K562 (cell line): ENCODE data around the gene TRIM13. TPM values are rescaled to one million over a fixed set of nuclear protein-coding genes. Genes with fewer than 3 reads are reported as not detected.

Source experiments
- ATAC-seq: fragments of 200-7000 bp; cut with Tn5 transposase; 3 replicates; pipeline ENCODE4 v1.9.1; 2020; ENCODE audit warnings: moderate library complexity
- BruUV-seq: library from RNA; stranded (reverse); fragments of 400-500 nt; replicated peaks from 2 replicates; lab custom pipeline; 2021; lab: Mats Ljungman, UMichigan
- CTCF ChIA-PET: fragments of 300-600 bp; formaldehyde crosslinking; extraction: SDS; loops from one replicate; lab custom pipeline; 2021; ENCODE audit warnings: low intra/inter-chr PET ratio; lab: Yijun Ruan, JAX
- POLR2A ChIA-PET: fragments of 300-600, 350-650 bp; sonication (Branson Sonifier 250); formaldehyde crosslinking; extraction: SDS; loops from one replicate; lab custom pipeline; 2021; ENCODE audit warnings: antibody characterized with exemption, inconsistent platforms; lab: Yijun Ruan, JAX
- DNase-seq, 4 experiments: peaks; one replicate each; pipeline versions ENCODE4 v3.0.0 to v3.0.0-alpha.2; 2011 to 2018; ENCODE audit warnings: low spot score in 3 of 4, mixed read lengths in 3 of 4; ENCODE audit errors: extremely low read depth in 1 of 4
- FAIRE-seq: peaks from 2 replicates; lab custom pipeline; 2011; peaks lifted over from hg19 to GRCh38; lab: Jason Lieb, UNC
- H2AFZ ChIP-seq: 2 replicates; pipeline ENCODE4 v1.6.0; 2011; ENCODE audit warnings: low read depth, low read length, control low read depth, inconsistent platforms
- H3K27ac ChIP-seq: fragments of 200-600 bp; 3 replicates; pipeline ENCODE4 v1.8.0; 2011; ENCODE audit warnings: low read depth, mild to moderate bottlenecking, control low read depth, inconsistent platforms, low read length, moderate library complexity, mixed read lengths; ENCODE audit errors: extremely low read depth
- H3K27me3 ChIP-seq, 2 experiments: fragments of 300-600 bp in 1 of 2; 2 replicates in 1 of 2; 3 replicates in 1 of 2; pipeline versions ENCODE4 v1.6.0 to v1.8.0; 2011; ENCODE audit warnings: inconsistent platforms in 2 of 2, low read length in 2 of 2, mild to moderate bottlenecking in 1 of 2, mixed read lengths in 1 of 2, moderate library complexity in 1 of 2; ENCODE audit not compliant: control insufficient read depth in 2 of 2, insufficient read depth in 2 of 2
- H3K36me3 ChIP-seq: fragments of 300-600 bp; 3 replicates; pipeline ENCODE4 v1.8.0; 2011; ENCODE audit warnings: mild to moderate bottlenecking, low read length, inconsistent platforms; ENCODE audit not compliant: control insufficient read depth, insufficient read depth
- H3K4me1 ChIP-seq, 2 experiments: fragments of 200-600 bp in 1 of 2; replicated peaks in 1 of 2; 2 replicates in 1 of 2; 3 replicates in 1 of 2; pipeline versions ENCODE4 v1.5.1 to v1.8.0; 2011; ENCODE audit warnings: inconsistent platforms in 2 of 2, low read length in 2 of 2, mild to moderate bottlenecking in 1 of 2, mixed read lengths in 1 of 2, moderate library complexity in 1 of 2; ENCODE audit not compliant: control insufficient read depth in 2 of 2, insufficient read depth in 2 of 2
- H3K4me2 ChIP-seq: 2 replicates; pipeline ENCODE4 v1.6.1; 2011; ENCODE audit warnings: low read length, control low read depth, inconsistent platforms, mixed read lengths; ENCODE audit not compliant: insufficient read depth
- H3K4me3 ChIP-seq: fragments of 200-600 bp; sonication (generic), shearing (Covaris generic); 2 replicates; pipeline ENCODE4 v1.5.1; 2016; ENCODE audit warnings: control low read depth, inconsistent platforms
- H3K79me2 ChIP-seq: fragments of 200-600 bp; 3 replicates; pipeline ENCODE4 v1.8.0; 2011; ENCODE audit warnings: low read length, inconsistent platforms; ENCODE audit not compliant: control insufficient read depth, insufficient read depth
- H3K9ac ChIP-seq, 2 experiments: 2 replicates each; pipeline versions ENCODE4 v1.6.0 to v1.6.1; 2011; ENCODE audit warnings: low read depth in 2 of 2, low read length in 2 of 2, control low read depth in 1 of 2, inconsistent platforms in 1 of 2, mild to moderate bottlenecking in 1 of 2, mixed read lengths in 1 of 2; ENCODE audit not compliant: insufficient read depth in 1 of 2
- H3K9me1 ChIP-seq: one replicate; pipeline ENCODE4 v1.6.0; 2011; ENCODE audit warnings: inconsistent platforms, mild to moderate bottlenecking, low read length, moderate library complexity; ENCODE audit not compliant: control insufficient read depth, insufficient read depth
- H3K9me3 ChIP-seq: replicated peaks from 2 replicates; pipeline ENCODE4 v1.5.1; 2011; ENCODE audit warnings: low read depth, low read length, inconsistent platforms; ENCODE audit not compliant: control insufficient read depth, insufficient read depth
- H4K20me1 ChIP-seq: replicated peaks from 2 replicates; pipeline ENCODE4 v1.6.1; 2011; ENCODE audit warnings: low read length, inconsistent platforms, mixed read lengths; ENCODE audit not compliant: control insufficient read depth, insufficient read depth
- C11orf30 ChIP-seq: fragments of 450-650 bp; IDR thresholded peaks from 2 replicates; pipeline ENCODE4 v1.6.1; 2016; ENCODE audit warnings: low read depth, mild to moderate bottlenecking
- ETV6 ChIP-seq, 3 experiments: fragments of 150-350 bp in 1 of 3; sonication (generic) in 1 of 3; formaldehyde crosslinking in 1 of 3; IDR thresholded peaks; 2 replicates each; pipeline versions ENCODE4 v1.6.1 to v1.8.0; 2014 to 2022; ENCODE audit warnings: borderline replicate concordance in 2 of 3, low read depth in 2 of 3, antibody characterized with exemption in 1 of 3, low read length in 1 of 3, mild to moderate bottlenecking in 1 of 3, missing genetic modification reagents in 1 of 3
- FOXK1 ChIP-seq: sonication (generic); formaldehyde crosslinking; IDR thresholded peaks from 2 replicates; pipeline ENCODE4 v1.8.0; 2022; ENCODE audit warnings: missing genetic modification reagents, mild to moderate bottlenecking, borderline replicate concordance
- HDAC6 ChIP-seq: IDR thresholded peaks from 2 replicates; pipeline ENCODE4 v1.6.1; 2012; ENCODE audit warnings: low read depth, mild to moderate bottlenecking, control low read depth, inconsistent platforms, low read length, moderate library complexity
- HIVEP1 ChIP-seq: fragments of 250-450 bp; sonication (Bioruptor Pico); IDR thresholded peaks from 2 replicates; pipeline ENCODE4 v1.4.0; 2020; ENCODE audit warnings: mild to moderate bottlenecking
- KHSRP ChIP-seq: fragments of 450-650 bp; IDR thresholded peaks from 2 replicates; pipeline ENCODE4 v1.6.1; 2017
- MAFF ChIP-seq: IDR thresholded peaks from 2 replicates; pipeline ENCODE4 v1.6.1; 2012; ENCODE audit warnings: low read length, improper control_type of control experiment
- MAFG ChIP-seq: fragments of 450-650 bp; conservative IDR thresholded peaks from 2 replicates; pipeline ENCODE4 v1.6.1; 2016; ENCODE audit warnings: missing genetic modification characterization, missing compliant biosample characterization
- MAFK ChIP-seq: IDR thresholded peaks from 2 replicates; pipeline ENCODE4 v1.6.1; 2011; ENCODE audit warnings: low read length, improper control_type of control experiment
- PCBP1 ChIP-seq: fragments of 200-400 bp; formaldehyde crosslinking; IDR thresholded peaks from 2 replicates; pipeline ENCODE4 v1.6.1; 2018; ENCODE audit warnings: mild to moderate bottlenecking, low read depth, low read length; ENCODE audit not compliant: poor library complexity, severe bottlenecking
- RCOR1 ChIP-seq, 2 experiments: IDR thresholded peaks; 2 replicates each; pipeline ENCODE4 v1.6.1; 2012; ENCODE audit warnings: low read depth in 2 of 2, low read length in 2 of 2, borderline replicate concordance in 1 of 2, improper control_type of control experiment in 1 of 2
- SMARCA4 ChIP-seq: fragments of 450-650 bp; IDR thresholded peaks from 2 replicates; pipeline ENCODE4 v1.6.1; 2016
- ZKSCAN8 ChIP-seq: fragments of 200-800 bp; sonication (Bioruptor generic); IDR thresholded peaks from 2 replicates; pipeline ENCODE4 v1.6.1; 2016; ENCODE audit warnings: missing genetic modification characterization, missing compliant biosample characterization
- ZNF12 ChIP-seq: sonication (generic); formaldehyde crosslinking; IDR thresholded peaks from 2 replicates; pipeline ENCODE4 v1.4.0; 2020; ENCODE audit warnings: mild to moderate bottlenecking, missing genetic modification reagents
- ZNF224 ChIP-seq: sonication (generic); formaldehyde crosslinking; IDR thresholded peaks from 2 replicates; pipeline ENCODE4 v1.8.0; 2022; ENCODE audit warnings: mild to moderate bottlenecking, missing genetic modification reagents
- ZNF316 ChIP-seq: fragments of 450-650 bp; IDR thresholded peaks from 2 replicates; pipeline ENCODE4 v1.6.1; 2016
- ZNF444 ChIP-seq: fragments of 250-450 bp; sonication (Bioruptor Pico); IDR thresholded peaks from 2 replicates; pipeline ENCODE4 v1.4.0; 2020; ENCODE audit warnings: mild to moderate bottlenecking, moderate library complexity
- ZNF780A ChIP-seq: fragments of 250-450 bp; sonication (Bioruptor Pico); IDR thresholded peaks from 2 replicates; pipeline ENCODE4 v1.5.0; 2021; ENCODE audit warnings: mild to moderate bottlenecking
- WGBS: fragments of 100-300 bp; shearing (Covaris generic); methylation state at CpG from one replicate; pipeline ENCODE4 v1.1.6; 2016; ENCODE audit warnings: low coverage, mixed read lengths; ENCODE audit not compliant: insufficient coverage; ENCODE audit errors: missing lambda C conversion rate; 5-methylcytosine and 5-hydroxymethylcytosine counted together
- in situ Hi-C: fragments of 300-500 bp; cut with MboI; formaldehyde crosslinking; loops from 4 replicates; pipeline ENCODE4 v1.15.0; 2018; ENCODE audit warnings: inconsistent platforms, mixed read lengths
- intact Hi-C: fragments of 100-400 bp; cut with micrococcal nuclease; formaldehyde crosslinking; loops from 2 replicates; pipeline ENCODE4 v1.14.2; 2022
- polyA plus RNA-seq, 8 experiments: library from polyadenylated mRNA; depleted of rRNA in 4 of 8; stranded (reverse) in 5 of 8; unstranded in 3 of 8; fragments of >200 nt; fragmentation: Nextera tagmentation in 2 of 8; fragmentation: Illumina TruSeq in 1 of 8; extraction: Ambion mirVana in 2 of 8; extraction: Trizol in 1 of 8; gene quantifications; 2 replicates each; pipeline versions ENCODE4 v1.2.1 to v1.2.3, GENCODE V29; 2011 to 2014; ENCODE audit warnings: inconsistent platforms in 1 of 8, missing spikeins in 1 of 8
- total RNA-seq, 7 experiments: library from RNA; depleted of rRNA in 6 of 7; stranded (reverse); fragments of >200 nt in 6 of 7; fragmentation: Illumina TruSeq in 2 of 7; extraction: Trizol in 2 of 7; gene quantifications; 2 replicates each; pipeline versions ENCODE4 v1.2.1 to v1.2.3, GENCODE V29; 2011 to 2021; ENCODE audit warnings: low replicate concordance in 1 of 7
- TF ChIP-seq, protein P1 (sequence below): sonication (generic); formaldehyde crosslinking; IDR thresholded peaks from 2 replicates; pipeline ENCODE4 v1.9.0; 2022; ENCODE audit warnings: mild to moderate bottlenecking, missing genetic modification reagents
- TF ChIP-seq, protein P2 (sequence below): fragments of 450-650 bp; IDR thresholded peaks from 2 replicates; pipeline ENCODE4 v1.7.1; 2018; ENCODE audit warnings: mild to moderate bottlenecking, low read depth; ENCODE audit not compliant: partially characterized antibody

TRIM13 gene
- total and polyA plus RNA-seq, 9 of the 15 experiments (the other 6 are each of a cell fraction or from before 2014, with no cell fraction given): 12.1 to 30.6 (median 17.8) TPM

DNA sequence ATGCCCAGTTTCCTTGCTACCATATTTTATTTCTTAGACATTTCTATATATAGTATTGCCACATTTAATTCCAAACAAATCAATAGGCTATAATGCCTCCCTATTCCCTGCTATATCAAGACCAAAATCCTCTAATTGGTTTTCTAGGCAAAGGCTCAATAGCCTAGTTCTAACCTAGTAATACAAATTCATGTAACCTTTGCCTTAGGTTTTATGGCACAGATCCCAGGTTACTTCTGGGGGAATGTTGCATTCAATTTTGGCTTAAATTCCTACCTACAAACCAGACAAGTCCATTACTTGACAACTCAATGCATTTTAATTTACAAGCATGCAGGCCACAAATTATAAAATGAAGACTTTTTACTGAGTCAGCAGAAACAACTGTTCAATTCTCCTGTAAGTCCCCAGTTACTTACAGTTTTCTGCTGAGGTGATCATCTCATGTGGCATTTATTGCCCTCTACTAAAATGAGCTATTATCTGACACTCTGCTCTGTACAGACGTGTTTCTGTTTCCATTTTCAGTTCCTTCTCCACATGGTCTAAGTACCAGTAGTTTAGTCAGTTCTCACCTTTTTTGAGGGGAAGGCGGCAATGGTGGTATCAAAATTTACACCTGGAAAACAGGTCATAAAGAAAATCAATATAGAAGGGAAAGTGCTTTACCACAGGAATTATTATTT, 30.1 kb downstream of the TRIM13 start:
- Histone ChIP-seq H4K20me1 (no peaks in the 10 kb centered on the region), H3K9ac (no peak overlapping the region), H3K79me2 (no peaks in the 10 kb centered on the region), H3K27ac (no peak overlapping the region), H3K4me3 (no peak overlapping the region), H3K4me1 (peaks cover 0 to 6% of the 10 kb centered on the region in 2 experiments; a peak in 2 of 5 replicates), H2AFZ (no peak overlapping the region), H3K9me1 (no peaks in the 10 kb centered on the region), H3K9me3 (no peaks in the 10 kb centered on the region), H3K36me3 (peaks cover 20% of the 10 kb centered on the region; the same call in 2 of the 3 replicates), H3K4me2 (no peak overlapping the region), H3K27me3 (no peaks in the 10 kb centered on the region)
- ATAC-seq (no peak), FAIRE-seq (peak; percentile 6), DNase-seq (no peak)
- ChIA-PET CTCF (no interaction called here), POLR2A (no interaction called here)
- in situ Hi-C loops: no loop called here
- WGBS: 83% methylated on average over 2 of the region's 2 CpGs
- no TSS peak for BruUV-seq
- intact Hi-C loops: no loop called here
- TF ChIP-seq RCOR1 (IDR thresholded peaks at IDR 0.05; ENCODE audit: borderline replicate concordance in 1 of 2, low read depth in 2 of 2, low read length in 2 of 2) (no peak), ZNF780A (no peak), MAFF (peak; percentile 94), ETV6 (IDR thresholded peaks at IDR 0.05; ENCODE audit: borderline replicate concordance in 1 of 2, low read depth in 2 of 2, low read length in 1 of 2) (no peak), ETV6 (CRISPR knock-in tag; IDR thresholded peaks at IDR 0.05; ENCODE audit: borderline replicate concordance) (no peak), MAFK (peak; percentile 95), ZNF12 (CRISPR knock-in tag) (no peak), KHSRP (no peak), ZNF316 (peak; percentile 95), SMARCA4 (no peak), PCBP1 (no peak), HIVEP1 (no peak), ZNF444 (CRISPR knock-in tag) (no peak), MAFG (tag) (peak; percentile 83), C11orf30 (peak; percentile 90), ZKSCAN8 (no peak), HDAC6 (no peak), ZNF224 (CRISPR knock-in tag) (no peak), FOXK1 (CRISPR knock-in tag) (no peak)
- TF ChIP-seq, protein P1, sequence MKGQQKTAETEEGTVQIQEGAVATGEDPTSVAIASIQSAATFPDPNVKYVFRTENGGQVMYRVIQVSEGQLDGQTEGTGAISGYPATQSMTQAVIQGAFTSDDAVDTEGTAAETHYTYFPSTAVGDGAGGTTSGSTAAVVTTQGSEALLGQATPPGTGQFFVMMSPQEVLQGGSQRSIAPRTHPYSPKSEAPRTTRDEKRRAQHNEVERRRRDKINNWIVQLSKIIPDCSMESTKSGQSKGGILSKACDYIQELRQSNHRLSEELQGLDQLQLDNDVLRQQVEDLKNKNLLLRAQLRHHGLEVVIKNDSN (CRISPR knock-in tag): no peak
- TF ChIP-seq, protein P2, sequence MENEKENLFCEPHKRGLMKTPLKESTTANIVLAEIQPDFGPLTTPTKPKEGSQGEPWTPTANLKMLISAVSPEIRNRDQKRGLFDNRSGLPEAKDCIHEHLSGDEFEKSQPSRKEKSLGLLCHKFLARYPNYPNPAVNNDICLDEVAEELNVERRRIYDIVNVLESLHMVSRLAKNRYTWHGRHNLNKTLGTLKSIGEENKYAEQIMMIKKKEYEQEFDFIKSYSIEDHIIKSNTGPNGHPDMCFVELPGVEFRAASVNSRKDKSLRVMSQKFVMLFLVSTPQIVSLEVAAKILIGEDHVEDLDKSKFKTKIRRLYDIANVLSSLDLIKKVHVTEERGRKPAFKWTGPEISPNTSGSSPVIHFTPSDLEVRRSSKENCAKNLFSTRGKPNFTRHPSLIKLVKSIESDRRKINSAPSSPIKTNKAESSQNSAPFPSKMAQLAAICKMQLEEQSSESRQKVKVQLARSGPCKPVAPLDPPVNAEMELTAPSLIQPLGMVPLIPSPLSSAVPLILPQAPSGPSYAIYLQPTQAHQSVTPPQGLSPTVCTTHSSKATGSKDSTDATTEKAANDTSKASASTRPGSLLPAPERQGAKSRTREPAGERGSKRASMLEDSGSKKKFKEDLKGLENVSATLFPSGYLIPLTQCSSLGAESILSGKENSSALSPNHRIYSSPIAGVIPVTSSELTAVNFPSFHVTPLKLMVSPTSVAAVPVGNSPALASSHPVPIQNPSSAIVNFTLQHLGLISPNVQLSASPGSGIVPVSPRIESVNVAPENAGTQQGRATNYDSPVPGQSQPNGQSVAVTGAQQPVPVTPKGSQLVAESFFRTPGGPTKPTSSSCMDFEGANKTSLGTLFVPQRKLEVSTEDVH: no peak
